Gastrocnemius medialis (tissue), 4 donors: Measurements from ENCODE around the gene SLIRP.

ENCODE experiments used
- POLR2A ChIP-seq, 2 donors: fragments of 450-650 bp; IDR thresholded peaks; one replicate each; pipeline ENCODE4 v1.6.1; 2017; ENCODE audit warnings: antibody characterized with exemption in 2 of 2, mild to moderate bottlenecking in 2 of 2, moderate library complexity in 2 of 2
- TF ChIP-seq, protein P1 (sequence below), 5 experiments: fragments of 450-650 bp in 3 of 5; fragments of 200-600 bp in 2 of 5; sonication (generic) in 2 of 5; IDR thresholded peaks in 4 of 5; conservative IDR thresholded peaks in 1 of 5; 1 replicate in 4 of 5; 2 replicates in 1 of 5; pipeline ENCODE4 v1.5.1; 2016 to 2019; ENCODE audit warnings: antibody characterized with exemption in 5 of 5, mild to moderate bottlenecking in 3 of 5, moderate library complexity in 3 of 5

DNA sequence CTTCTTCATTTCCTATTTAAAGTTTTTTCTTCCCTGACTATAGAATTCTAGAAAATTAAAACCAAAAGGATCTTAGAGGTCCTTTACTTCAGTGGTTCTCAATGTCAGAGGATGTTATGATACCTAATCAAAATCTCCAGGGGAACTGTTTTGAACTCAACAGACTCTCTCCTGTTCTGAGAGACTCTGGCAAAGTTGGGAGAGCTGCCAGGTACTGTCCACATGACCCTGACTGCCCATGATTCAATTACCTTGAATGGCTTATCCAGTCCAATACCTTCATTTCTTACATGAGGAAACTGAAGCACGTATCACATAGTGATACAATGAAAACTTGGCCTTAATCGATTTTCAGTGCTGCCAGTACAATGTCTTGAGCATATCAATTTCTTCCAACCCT is 16.6 kb upstream of the SLIRP start:
- TF ChIP-seq, protein P1, sequence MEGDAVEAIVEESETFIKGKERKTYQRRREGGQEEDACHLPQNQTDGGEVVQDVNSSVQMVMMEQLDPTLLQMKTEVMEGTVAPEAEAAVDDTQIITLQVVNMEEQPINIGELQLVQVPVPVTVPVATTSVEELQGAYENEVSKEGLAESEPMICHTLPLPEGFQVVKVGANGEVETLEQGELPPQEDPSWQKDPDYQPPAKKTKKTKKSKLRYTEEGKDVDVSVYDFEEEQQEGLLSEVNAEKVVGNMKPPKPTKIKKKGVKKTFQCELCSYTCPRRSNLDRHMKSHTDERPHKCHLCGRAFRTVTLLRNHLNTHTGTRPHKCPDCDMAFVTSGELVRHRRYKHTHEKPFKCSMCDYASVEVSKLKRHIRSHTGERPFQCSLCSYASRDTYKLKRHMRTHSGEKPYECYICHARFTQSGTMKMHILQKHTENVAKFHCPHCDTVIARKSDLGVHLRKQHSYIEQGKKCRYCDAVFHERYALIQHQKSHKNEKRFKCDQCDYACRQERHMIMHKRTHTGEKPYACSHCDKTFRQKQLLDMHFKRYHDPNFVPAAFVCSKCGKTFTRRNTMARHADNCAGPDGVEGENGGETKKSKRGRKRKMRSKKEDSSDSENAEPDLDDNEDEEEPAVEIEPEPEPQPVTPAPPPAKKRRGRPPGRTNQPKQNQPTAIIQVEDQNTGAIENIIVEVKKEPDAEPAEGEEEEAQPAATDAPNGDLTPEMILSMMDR (IDR thresholded peaks at IDR 0.05 in 4 of 5, conservative IDR thresholded peaks at IDR 0.05 in 1 of 5) = no peak
- no peak for TF ChIP-seq POLR2A (IDR thresholded peaks at IDR 0.05)
